Ascending aorta (tissue), 2 donors: Measurements from ENCODE around the gene LIPE. TPM values are rescaled to one million over a fixed set of nuclear protein-coding genes. Genes with fewer than 3 reads are reported as not detected.

ENCODE experiments used
- DNase-seq, 2 donors: peaks; one replicate each; pipeline ENCODE4 v3.0.0-alpha.2; 2019; ENCODE audit warnings: low spot score in 2 of 2
- H3K27ac ChIP-seq, 2 donors: fragments of 200-600 bp; sonication (generic); one replicate each; pipeline ENCODE4 v1.5.1; 2016 to 2017; ENCODE audit warnings: mild to moderate bottlenecking in 1 of 2
- H3K27me3 ChIP-seq: fragments of 200-600 bp; sonication (generic); one replicate; pipeline ENCODE4 v1.5.1; 2017
- H3K36me3 ChIP-seq, 2 donors: fragments of 200-600 bp; sonication (generic); one replicate each; pipeline ENCODE4 v1.5.1; 2016
- H3K4me1 ChIP-seq, 2 donors: fragments of 200-600 bp; sonication (generic); one replicate each; pipeline ENCODE4 v1.5.1; 2016 to 2017; ENCODE audit warnings: mild to moderate bottlenecking in 1 of 2
- H3K4me3 ChIP-seq, 2 donors: fragments of 200-600 bp; sonication (generic); one replicate each; pipeline ENCODE4 v1.5.1; 2016 to 2017; ENCODE audit warnings: mild to moderate bottlenecking in 1 of 2
- H3K9me3 ChIP-seq, 2 donors: fragments of 200-600 bp; sonication (generic); one replicate each; pipeline ENCODE4 v1.5.1; 2016
- CTCF ChIP-seq, 3 experiments: fragments of 200-600 bp in 2 of 3; fragments of 450-650 bp in 1 of 3; sonication (generic) in 2 of 3; IDR thresholded peaks; one replicate each; pipeline ENCODE4 v1.5.1; 2016 to 2019; ENCODE audit warnings: antibody characterized with exemption in 3 of 3, mild to moderate bottlenecking in 1 of 3, moderate library complexity in 1 of 3
- intact Hi-C: fragments of 100-400 bp; cut with DNase I; formaldehyde crosslinking; loops from one replicate; pipeline ENCODE4 v1.15.1; 2023
- total RNA-seq: library from RNA; depleted of rRNA; stranded (reverse); fragments of >200 nt; gene quantifications from one replicate; pipeline ENCODE4 v1.1.0, GENCODE V29; 2016

Gene LIPE
- total RNA-seq, 1 donor from 2014 or later: 102 TPM

- H3K27ac ChIP-seq: no peak overlapping the region
- H3K4me1 ChIP-seq: no peaks in the 10 kb centered on the region
- no peaks in the 10 kb centered on the region for H3K9me3 ChIP-seq
- H3K4me3 ChIP-seq: no peak overlapping the region
- no peak for DNase-seq
- H3K36me3 ChIP-seq: peaks cover 30 to 78% of the 10 kb centered on the region in 2 donors
- no peak for TF ChIP-seq CTCF (IDR thresholded peaks at IDR 0.05)
- no peaks in the 10 kb centered on the region for H3K27me3 ChIP-seq
- intact Hi-C loops: no loop called here
Observed at GRCh38 chr19:42355896-42356295, 71.3 kb downstream of the LIPE start.

- H3K27ac ChIP-seq: no peak overlapping the region
- no peaks in the 10 kb centered on the region for H3K27me3 ChIP-seq
- DNase-seq: no peak
- peaks cover 38 to 70% of the 10 kb centered on the region in 2 donors for H3K36me3 ChIP-seq
- no peaks in the 10 kb centered on the region for H3K4me1 ChIP-seq
- H3K4me3 ChIP-seq: no peak overlapping the region
- H3K9me3 ChIP-seq: no peaks in the 10 kb centered on the region
- TF ChIP-seq CTCF (IDR thresholded peaks at IDR 0.05): no peak
- intact Hi-C loops: no loop called here
Observed at GRCh38 chr19:42353341-42354015, 73.7 kb downstream of the LIPE start.

GRCh38 chr19:42352301-42353259, 74.6 kb downstream of the LIPE start:
- Histone ChIP-seq H3K27me3 (no peaks in the 10 kb centered on the region), H3K4me1 (no peaks in the 10 kb centered on the region), H3K9me3 (no peaks in the 10 kb centered on the region), H3K4me3 (no peak overlapping the region), H3K36me3 (peaks cover 31 to 68% of the 10 kb centered on the region in 2 donors), H3K27ac (no peak overlapping the region)
- no peak for TF ChIP-seq CTCF (IDR thresholded peaks at IDR 0.05)
- no peak for DNase-seq
- intact Hi-C loops: no loop called here

Other genes starting within 250 kb of the LIPE start
- 30.2 TPM for gene DEDD2, start 209.7 kb downstream of the LIPE start, total RNA-seq
- gene ZNF526, start 207.1 kb downstream of the LIPE start, total RNA-seq: 7.0 TPM
- gene GSK3A, start 184.8 kb downstream of the LIPE start, total RNA-seq: 27.0 TPM
- 51.6 TPM for gene ERF, start 172.3 kb downstream of the LIPE start, total RNA-seq
- gene CIC, start 158.1 kb downstream of the LIPE start, total RNA-seq: 247 TPM
- not detected for gene PRR19, start 125.3 kb downstream of the LIPE start, total RNA-seq
- 88.9 TPM for gene PAFAH1B3, start 124.8 kb downstream of the LIPE start, total RNA-seq
- gene TMEM145, start 114.1 kb downstream of the LIPE start, total RNA-seq: not detected
- gene MEGF8, start 101.8 kb downstream of the LIPE start, total RNA-seq: 61.8 TPM
- not detected for gene CNFN, start 37.1 kb downstream of the LIPE start, total RNA-seq
- gene CXCL17, start 15.6 kb upstream of the LIPE start, total RNA-seq: not detected
- not detected for gene CEACAM1, start 101.1 kb upstream of the LIPE start, total RNA-seq
- gene CEACAM8, start 167.5 kb upstream of the LIPE start, total RNA-seq: not detected